ENCODE measurements around the gene POLDIP2. TPM values are rescaled to one million over a fixed set of nuclear protein-coding genes. Genes with fewer than 3 reads are reported as not detected.
A peak's percentile ranks its signal among the peaks of the same experiment; 100 is the strongest.

POLDIP2 gene
- total RNA-seq, 1 donor from 2014 or later: 70.4 TPM

GRCh38 chr17:28335959-28336871 lies 21.1 kb downstream of the POLDIP2 start:
- H3K36me3 Mint-ChIP-seq (ENCODE audit: low read depth): peaks cover 13% of the 10 kb centered on the region
- H3K27me3 Mint-ChIP-seq (ENCODE audit: low read depth): no peaks in the 10 kb centered on the region
- no peak for TF ChIP-seq CTCF (IDR thresholded peaks at IDR 0.05)
- peak overlapping the region; percentile 99 for H3K27ac Mint-ChIP-seq (ENCODE audit: unreplicated experiment)
- H3K4me1 Mint-ChIP-seq (ENCODE audit: low read depth): peaks cover 58% of the 10 kb centered on the region
- no peak for DNase-seq (ENCODE audit: low spot score)
- H3K4me3 Mint-ChIP-seq (ENCODE audit: unreplicated experiment): peak overlapping the region; percentile 93
- H3K9me3 Mint-ChIP-seq (ENCODE audit: low read depth): no peaks in the 10 kb centered on the region

- H3K27ac Mint-ChIP-seq (ENCODE audit: unreplicated experiment): peak within 1 kb of the TSS; percentile 99
These were observed 21.9 kb downstream of the POLDIP2 start, which contains the start of the genes IFT20 and TNFAIP1 for GRCh38 chr17:28335201-28335958. Gene IFT20, minus strand, starts transcription at chr17:28335472. Its CDS starts 3,487 bp downstream, at chr17:28331985. Gene TNFAIP1, plus strand, starts transcription at chr17:28335761. Its CDS starts 3,761 bp downstream, at chr17:28339522.

GRCh38 chr17:28334666-28335200 lies 22.6 kb downstream of the POLDIP2 start:
- no peaks in the 10 kb centered on the region for H3K27me3 Mint-ChIP-seq (ENCODE audit: low read depth)
- peaks cover 58% of the 10 kb centered on the region for H3K4me1 Mint-ChIP-seq (ENCODE audit: low read depth)
- DNase-seq (ENCODE audit: low spot score): peak; percentile 83
- H3K4me3 Mint-ChIP-seq (ENCODE audit: unreplicated experiment): peak overlapping the region; percentile 93
- peak; percentile 15 for TF ChIP-seq CTCF (IDR thresholded peaks at IDR 0.05)
- peak overlapping the region; percentile 99 for H3K27ac Mint-ChIP-seq (ENCODE audit: unreplicated experiment)
- peaks cover 10% of the 10 kb centered on the region for H3K36me3 Mint-ChIP-seq (ENCODE audit: low read depth)
- no peaks in the 10 kb centered on the region for H3K9me3 Mint-ChIP-seq (ENCODE audit: low read depth)

More at GRCh38 chr17:28335201-28335958, 21.9 kb downstream of the POLDIP2 start, which contains the start of the genes IFT20 and TNFAIP1:
- Mint-ChIP-seq H3K4me3 (ENCODE audit: unreplicated experiment) (peak within 1 kb of the TSS; percentile 93), H3K27me3 (ENCODE audit: low read depth) (no peaks in the 10 kb centered on the region), H3K36me3 (ENCODE audit: low read depth) (peaks cover 13% of the 10 kb centered on the region), H3K9me3 (ENCODE audit: low read depth) (no peaks in the 10 kb centered on the region), H3K4me1 (ENCODE audit: low read depth) (peaks cover 58% of the 10 kb centered on the region)
- TF ChIP-seq CTCF (IDR thresholded peaks at IDR 0.05): peak; percentile 16
- peak; percentile 100 for DNase-seq (ENCODE audit: low spot score)

- peaks cover 55% of the 10 kb centered on the region for H3K4me1 Mint-ChIP-seq (ENCODE audit: low read depth)
- H3K27me3 Mint-ChIP-seq (ENCODE audit: low read depth): no peaks in the 10 kb centered on the region
- H3K27ac Mint-ChIP-seq (ENCODE audit: unreplicated experiment): peak overlapping the region; percentile 99
- no peak for DNase-seq (ENCODE audit: low spot score)
- no peaks in the 10 kb centered on the region for H3K9me3 Mint-ChIP-seq (ENCODE audit: low read depth)
- H3K36me3 Mint-ChIP-seq (ENCODE audit: low read depth): peaks cover 8% of the 10 kb centered on the region
- peak overlapping the region; percentile 93 for H3K4me3 Mint-ChIP-seq (ENCODE audit: unreplicated experiment)
- no peak for TF ChIP-seq CTCF (IDR thresholded peaks at IDR 0.05)
These were observed 23.2 kb downstream of the POLDIP2 start for GRCh38 chr17:28334171-28334570.
